GM23338 (cell line): Measurements from ENCODE around the gene NANS. TPM values are rescaled to one million over a fixed set of nuclear protein-coding genes. Genes with fewer than 3 reads are reported as not detected.

Source experiments
- ATAC-seq: fragments of 200-7000 bp; cut with Tn5 transposase; 3 replicates; pipeline ENCODE4 v1.9.1; 2020
- DNase-seq: peaks from one replicate; pipeline ENCODE4 v3.0.0-alpha.2; 2015; ENCODE audit warnings: low spot score
- H2AFZ ChIP-seq: fragments of 200-600 bp; sonication (generic); 2 replicates; pipeline ENCODE4 v1.8.0; 2016; ENCODE audit warnings: antibody characterized with exemption, mild to moderate bottlenecking, moderate library complexity
- H3F3A ChIP-seq: fragments of 200-600 bp; sonication (generic); replicated peaks from 2 replicates; pipeline ENCODE4 v1.8.0; 2017; ENCODE audit warnings: antibody characterized with exemption, mixed run types, low read depth
- H3K27ac ChIP-seq: fragments of 200-600 bp; sonication (generic); 2 replicates; pipeline ENCODE4 v1.6.1; 2016; ENCODE audit warnings: low read depth
- H3K27me3 ChIP-seq: fragments of 200-600 bp; sonication (generic); 2 replicates; pipeline ENCODE4 v1.8.0; 2016; ENCODE audit warnings: mild to moderate bottlenecking, mixed run types, moderate library complexity; ENCODE audit not compliant: insufficient read depth
- H3K36me3 ChIP-seq: fragments of 200-600 bp; sonication (generic); 2 replicates; pipeline ENCODE4 v1.8.0; 2016; ENCODE audit warnings: mild to moderate bottlenecking; ENCODE audit not compliant: insufficient read depth
- H3K4me1 ChIP-seq: fragments of 200-600 bp; sonication (generic); 2 replicates; pipeline ENCODE4 v1.8.0; 2016; ENCODE audit warnings: mild to moderate bottlenecking, moderate library complexity; ENCODE audit not compliant: insufficient read depth
- H3K4me2 ChIP-seq: fragments of 200-600 bp; sonication (generic); 2 replicates; pipeline ENCODE4 v1.7.1; 2017; ENCODE audit warnings: mixed run types
- H3K4me3 ChIP-seq: fragments of 200-600 bp; sonication (generic); 2 replicates; pipeline ENCODE4 v1.6.1; 2016; ENCODE audit warnings: mixed run types
- H3K79me2 ChIP-seq: fragments of 200-600 bp; sonication (generic); replicated peaks from 2 replicates; pipeline ENCODE4 v1.8.0; 2017; ENCODE audit warnings: mild to moderate bottlenecking; ENCODE audit not compliant: insufficient read depth
- H3K9me2 ChIP-seq: fragments of 200-600 bp; sonication (generic); 2 replicates; pipeline ENCODE4 v1.8.0; 2017; ENCODE audit not compliant: insufficient read depth
- H4K20me1 ChIP-seq: fragments of 200-600 bp; sonication (generic); replicated peaks from 2 replicates; pipeline ENCODE4 v1.8.0; 2017; ENCODE audit warnings: mild to moderate bottlenecking; ENCODE audit not compliant: insufficient read depth
- H3K27ac Mint-ChIP-seq: 2 replicates; pipeline ENCODE4 v1.8.0; 2020; ENCODE audit warnings: inconsistent platforms, mild to moderate bottlenecking, moderate library complexity, mixed read lengths
- H3K27me3 Mint-ChIP-seq: 3 replicates; pipeline ENCODE4 v1.8.0; 2022; ENCODE audit warnings: low read depth, mild to moderate bottlenecking, moderate library complexity, mixed read lengths, inconsistent platforms; ENCODE audit not compliant: insufficient read depth, poor library complexity
- H3K36me3 Mint-ChIP-seq: 3 replicates; pipeline ENCODE4 v1.8.0; 2021; ENCODE audit warnings: low read depth, mild to moderate bottlenecking, inconsistent platforms, moderate library complexity, mixed read lengths
- H3K4me1 Mint-ChIP-seq: 3 replicates; pipeline ENCODE4 v1.8.0; 2020; ENCODE audit warnings: mild to moderate bottlenecking, inconsistent platforms, mixed read lengths
- H3K4me3 Mint-ChIP-seq: 3 replicates; pipeline ENCODE4 v1.8.0; 2021; ENCODE audit warnings: moderate library complexity, mild to moderate bottlenecking, inconsistent platforms, mixed read lengths
- H3K9me3 Mint-ChIP-seq: 3 replicates; pipeline ENCODE4 v1.8.0; 2020; ENCODE audit warnings: moderate library complexity, mild to moderate bottlenecking, inconsistent platforms, mixed read lengths
- CTCF ChIP-seq, 2 experiments: fragments of 200-600 bp in 1 of 2; sonication (generic) in 1 of 2; conservative IDR thresholded peaks; 2 replicates each; pipeline versions ENCODE4 v1.5.1 to v1.6.1; 2016 to 2017; ENCODE audit warnings: antibody characterized with exemption in 2 of 2, low read depth in 2 of 2, mild to moderate bottlenecking in 2 of 2, moderate library complexity in 1 of 2
- ZNF114 ChIP-seq: fragments of 250-450 bp; sonication (Bioruptor Pico); IDR thresholded peaks from 2 replicates; pipeline ENCODE4 v1.5.0; 2020; ENCODE audit warnings: mild to moderate bottlenecking, moderate library complexity
- ZNF462 ChIP-seq: fragments of 250-450 bp; sonication (Bioruptor Pico); IDR thresholded peaks from 2 replicates; pipeline ENCODE4 v1.5.0; 2020; ENCODE audit warnings: mild to moderate bottlenecking, moderate library complexity
- polyA plus RNA-seq: library from polyadenylated mRNA; unstranded; fragments of >200 nt; fragmentation: Nextera tagmentation; extraction: Ambion mirVana; gene quantifications from 2 replicates; pipeline ENCODE4 v1.2.1, GENCODE V29; 2016
- total RNA-seq: library from RNA; depleted of rRNA; stranded (reverse); fragments of >200 nt; shearing (Covaris generic); gene quantifications from 2 replicates; pipeline ENCODE4 v1.2.3, GENCODE V29; 2014

The NANS gene
- total and polyA plus RNA-seq, 2 experiments from 2014 or later, result 67.3 to 77.4 TPM

GRCh38 chr9:98074115-98074990, 17.8 kb downstream of the NANS start:
- Mint-ChIP-seq H3K9me3 (no peaks in the 10 kb centered on the region), H3K36me3 (peaks cover 13% of the 10 kb centered on the region; the same call in 2 of the 3 replicates), H3K4me3 (no peak overlapping the region), H3K27me3 (peaks cover 1% of the 10 kb centered on the region), H3K27ac (no peak overlapping the region; the same call in 1 of the 2 replicates), H3K4me1 (peaks cover 23% of the 10 kb centered on the region)
- Histone ChIP-seq H3K27ac (peak overlapping the region; percentile 64; the same call in 1 of the 2 replicates), H3K4me1 (peaks cover 10% of the 10 kb centered on the region), H2AFZ (no peak overlapping the region), H3K79me2 (no peaks in the 10 kb centered on the region; the same call in 1 of the 2 replicates), H3K27me3 (no peaks in the 10 kb centered on the region), H3K9me2 (no peaks in the 10 kb centered on the region), H3K4me3 (no peak overlapping the region), H3F3A (0 out of 2 replicates have a peak, but pooled peaks cover 9% of the 10 kb centered on the region), H3K4me2 (peak overlapping the region; percentile 56; the same call in 1 of the 2 replicates), H3K36me3 (no peaks in the 10 kb centered on the region), H4K20me1 (no peaks in the 10 kb centered on the region; the same call in 1 of the 2 replicates)
- peak; percentile 77 for ATAC-seq
- no peak for TF ChIP-seq ZNF462 (CRISPR knock-in tag)
- TF ChIP-seq ZNF114 (CRISPR knock-in tag), result no peak
- peak; percentile 93 to 98 for TF ChIP-seq CTCF (conservative IDR thresholded peaks at IDR 0.05; ENCODE audit: low read depth in 2 of 2)
- peak; percentile 82 for DNase-seq
